HEK293T (cell line): ENCODE measurements around the gene MTOR.

Source experiments
- ARNT ChIP-seq: fragments of 450-650 bp; IDR thresholded peaks from 2 replicates; pipeline ENCODE4 v1.6.1; 2017; ENCODE audit warnings: mild to moderate bottlenecking
- FOXA1 ChIP-seq: fragments of 450-650 bp; IDR thresholded peaks from 2 replicates; pipeline ENCODE4 v1.6.1; 2016; ENCODE audit warnings: mild to moderate bottlenecking
- FOXK2 ChIP-seq: fragments of 450-650 bp; IDR thresholded peaks from 2 replicates; pipeline ENCODE4 v1.6.1; 2016; ENCODE audit warnings: mild to moderate bottlenecking
- HDGF ChIP-seq: fragments of 450-650 bp; IDR thresholded peaks from 2 replicates; pipeline ENCODE4 v1.6.1; 2017; ENCODE audit warnings: antibody characterized with exemption, borderline replicate concordance
- NFRKB ChIP-seq: fragments of 450-650 bp; IDR thresholded peaks from 2 replicates; pipeline ENCODE4 v1.6.1; 2016; ENCODE audit warnings: mild to moderate bottlenecking, moderate library complexity
- PKNOX1 ChIP-seq: fragments of 450-650 bp; IDR thresholded peaks from 2 replicates; pipeline ENCODE4 v1.6.1; 2016
- SUZ12 ChIP-seq: fragments of 450-650 bp; IDR thresholded peaks from 2 replicates; pipeline ENCODE4 v1.6.1; 2016; ENCODE audit warnings: mild to moderate bottlenecking
- TARDBP ChIP-seq: fragments of 450-650 bp; IDR thresholded peaks from 2 replicates; pipeline ENCODE4 v1.6.1; 2016
- ZNF384 ChIP-seq: fragments of 450-650 bp; IDR thresholded peaks from 2 replicates; pipeline ENCODE4 v1.6.1; 2016

GRCh38 chr1:11253226-11253625 is 9.1 kb downstream of the MTOR start:
- TF ChIP-seq SUZ12 = no peak
- no peak for TF ChIP-seq FOXA1
- TF ChIP-seq FOXK2 = no peak
- TF ChIP-seq PKNOX1 = no peak
- TF ChIP-seq ARNT = no peak
- no peak for TF ChIP-seq HDGF
- no peak for TF ChIP-seq TARDBP
- TF ChIP-seq NFRKB = no peak
- no peak for TF ChIP-seq ZNF384
